ENCODE results near the gene WNT2B.

The WNT2B gene

GRCh38 chr1:112575154-112575804 is 66.5 kb downstream of the WNT2B start:
- DNase-seq (ENCODE audit: low read depth): no peak

DNA sequence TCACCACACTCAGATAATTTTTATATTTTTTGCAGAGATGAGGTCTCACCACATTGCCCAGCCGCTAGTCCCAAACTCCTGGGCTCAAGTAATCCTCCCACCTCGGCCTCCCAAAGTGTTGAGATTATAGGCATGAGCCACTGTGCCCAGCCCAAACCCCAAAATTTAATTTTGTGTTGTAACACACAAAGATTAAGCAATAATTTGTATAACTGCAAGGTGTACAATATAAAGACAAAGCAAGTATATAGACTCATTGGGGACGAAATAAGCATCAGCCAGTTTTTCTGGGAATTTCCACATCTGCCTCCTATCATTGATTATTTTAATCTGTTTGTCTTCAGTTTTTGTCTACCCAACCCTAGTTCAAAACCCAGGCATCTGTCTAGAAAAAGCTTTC is 67.5 kb downstream of the WNT2B start:
- no peak for DNase-seq (ENCODE audit: low read depth)

Data from activated T-helper 1 cell treated with Interleukin-2 at 50 U/mL for 16 hours (primary cell).